NCI-H82 (cell line): Measurements from ENCODE around the gene MTUS2.
"Not testable (repeated sequence)": the region's sequence is repeated elsewhere in the genome, so short reads cannot be mapped to it uniquely, and the experiment has no call there.

Experiments used
- DNase-seq: peaks from one replicate; lab custom pipeline; 2025; lab: John Stamatoyannopoulos, UW

MTUS2 gene

GRCh38 chr13:29162638-29163235 lies 342.6 kb downstream of the MTUS2 start:
- peak; percentile 6 for DNase-seq

GRCh38 chr13:29164116-29164515 lies 344.0 kb downstream of the MTUS2 start:
- DNase-seq, result no peak

GRCh38 chr13:29165216-29165615 lies 345.1 kb downstream of the MTUS2 start:
- DNase-seq, result no peak

- no peak for DNase-seq
Observed at GRCh38 chr13:29165840-29166239, 345.7 kb downstream of the MTUS2 start.

- no peak for DNase-seq
Observed at GRCh38 chr13:29170436-29171082, 350.4 kb downstream of the MTUS2 start.

GRCh38 chr13:29171244-29171643 lies 351.1 kb downstream of the MTUS2 start:
- DNase-seq, result no peak

GRCh38 chr13:29174093-29174492 lies 354.0 kb downstream of the MTUS2 start:
- DNase-seq, result no peak

- DNase-seq, result no peak
Observed at GRCh38 chr13:29175250-29175873, 355.2 kb downstream of the MTUS2 start.

- no peak for DNase-seq
Observed at GRCh38 chr13:29180055-29180454, 359.9 kb downstream of the MTUS2 start.

DNA sequence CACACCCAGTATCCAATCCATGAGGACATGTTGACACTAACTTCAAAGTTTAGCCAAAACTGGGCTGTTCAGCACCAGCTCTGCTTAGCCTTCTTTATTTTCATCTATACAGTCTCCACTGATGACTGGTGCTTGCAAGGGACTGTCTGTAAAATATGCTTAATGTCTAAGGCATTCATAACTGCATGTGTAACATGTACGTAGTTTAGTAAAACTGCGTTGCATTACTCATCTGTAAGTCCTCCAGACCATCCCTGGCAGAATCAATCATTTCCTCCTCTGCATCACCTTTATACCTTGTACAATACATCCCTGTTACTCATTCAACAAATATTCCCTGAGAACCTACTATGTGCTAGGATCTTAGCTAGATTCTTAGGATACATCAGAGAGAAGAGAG lies 362.1 kb downstream of the MTUS2 start:
- no peak for DNase-seq

- DNase-seq, result no peak
Observed at GRCh38 chr13:29185926-29186325, 365.8 kb downstream of the MTUS2 start.

- no peak for DNase-seq
Observed at GRCh38 chr13:29187584-29187983, 367.4 kb downstream of the MTUS2 start.

- no peak for DNase-seq
Observed at GRCh38 chr13:29190298-29190697, 370.2 kb downstream of the MTUS2 start.

DNA sequence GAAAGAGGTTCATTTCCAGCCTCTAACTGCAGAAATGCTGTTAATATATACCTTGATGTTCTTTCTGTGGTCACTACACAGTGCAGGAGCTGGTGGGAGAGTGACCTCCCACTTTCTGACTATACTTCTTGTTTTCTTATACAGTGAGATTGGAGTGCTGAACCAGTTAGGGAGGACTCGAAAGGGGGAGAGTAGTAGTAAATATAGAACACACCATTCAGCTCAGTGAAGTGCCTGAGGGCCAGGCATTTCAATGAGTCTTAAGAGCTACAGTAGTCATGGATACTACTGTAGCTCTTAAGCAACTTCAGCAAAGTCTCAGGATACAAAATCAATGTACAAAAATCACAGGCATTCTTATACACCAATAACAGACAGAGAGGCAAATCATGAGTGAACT lies 372.9 kb downstream of the MTUS2 start:
- DNase-seq, result no peak

DNA sequence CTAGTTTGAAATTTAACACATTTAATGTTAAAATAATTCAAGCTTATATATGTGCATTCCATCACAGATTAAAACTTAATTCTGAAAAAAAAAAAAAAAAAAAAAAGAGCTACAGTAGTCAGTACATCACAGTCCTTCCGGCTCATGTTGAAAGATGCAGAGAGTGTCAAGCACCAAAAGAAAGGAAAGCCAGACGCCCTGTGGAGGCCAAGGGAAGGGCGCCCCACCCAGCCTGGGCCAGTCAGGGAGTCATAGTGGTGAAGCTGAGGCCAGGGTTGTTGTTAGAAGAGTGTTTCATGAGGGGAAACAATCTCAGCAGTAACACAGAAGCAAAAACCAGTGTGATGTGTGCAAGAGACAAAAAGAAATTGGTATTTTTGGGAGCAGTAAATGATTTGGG lies 375.3 kb downstream of the MTUS2 start:
- DNase-seq, result no peak

DNA sequence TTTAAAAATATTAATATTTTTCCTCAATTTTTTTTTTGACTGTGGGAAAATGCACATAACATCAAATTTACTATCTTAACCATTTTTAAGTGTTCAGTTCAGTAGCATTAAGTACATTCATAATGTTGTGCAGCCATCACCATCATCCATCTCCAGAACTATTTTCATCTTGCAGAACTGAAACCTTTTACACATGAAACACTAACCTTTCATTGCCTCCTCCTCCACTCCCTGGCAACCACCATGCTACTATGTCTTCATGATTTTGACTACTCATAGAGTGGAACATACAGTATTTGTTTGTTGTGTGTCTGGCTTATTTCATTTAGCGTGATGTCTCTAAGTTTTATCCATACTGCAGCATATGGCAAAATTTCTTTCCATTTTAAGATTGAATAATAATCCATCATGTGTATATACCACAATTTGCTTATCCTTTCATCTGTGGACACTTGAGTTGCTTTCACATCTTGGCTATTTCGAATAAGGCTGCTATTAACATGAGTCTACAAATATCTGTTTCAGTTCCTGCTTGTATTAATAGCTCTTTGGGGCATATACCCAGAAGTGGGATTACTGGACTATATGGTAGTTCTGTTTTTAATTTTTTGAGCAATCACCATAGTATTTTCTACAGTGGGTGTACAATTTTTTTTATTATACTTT lies 376.4 kb downstream of the MTUS2 start:
- no peak for DNase-seq

DNA sequence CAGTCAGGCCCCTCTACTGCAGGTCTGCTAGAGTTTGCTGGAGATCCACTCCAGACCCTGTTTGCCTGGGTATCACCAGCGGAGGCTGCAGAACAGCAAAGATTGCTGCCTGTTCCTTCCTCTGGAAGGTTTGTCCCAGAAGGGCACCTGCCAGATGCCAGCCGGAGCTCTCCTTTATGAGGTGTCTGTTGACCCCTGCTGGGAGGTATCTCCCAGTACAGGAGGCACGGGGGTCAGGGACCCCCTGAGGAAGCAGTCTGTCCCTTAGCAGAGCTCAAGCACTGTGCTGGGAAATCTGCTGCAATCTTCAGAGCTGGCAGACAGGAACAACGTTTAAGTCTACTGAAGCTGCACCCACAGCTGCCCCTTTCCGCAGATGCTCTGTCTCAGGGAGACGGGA lies 382.6 kb downstream of the MTUS2 start:
- not testable (repeated sequence) for DNase-seq

- no peak for DNase-seq
Observed at GRCh38 chr13:29204651-29205050, 384.5 kb downstream of the MTUS2 start.

DNA sequence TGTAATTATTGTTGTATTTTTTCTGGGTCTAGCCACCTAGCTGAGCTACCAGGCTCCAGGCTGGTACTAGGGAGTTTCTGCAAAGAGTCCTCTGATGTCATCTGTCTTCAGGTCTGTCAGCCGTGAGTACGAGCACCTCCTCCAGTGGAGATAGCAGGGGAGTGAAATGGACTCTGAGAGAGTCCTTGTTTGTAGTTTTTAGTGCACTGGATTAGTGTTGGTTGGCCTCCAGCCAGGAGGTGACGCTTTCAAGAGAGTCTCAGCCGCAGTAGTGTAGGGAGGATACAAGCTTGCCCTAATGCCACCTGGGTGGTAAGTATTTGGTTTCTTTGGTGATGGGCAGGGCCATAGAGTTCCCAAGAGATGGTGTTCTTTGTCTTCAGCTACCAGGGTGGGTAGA lies 390.5 kb downstream of the MTUS2 start:
- DNase-seq, result peak; percentile 14

GRCh38 chr13:29211162-29211561 lies 391.0 kb downstream of the MTUS2 start:
- DNase-seq, result not testable (repeated sequence)

- no peak for DNase-seq
Observed at GRCh38 chr13:29222458-29222857, 402.3 kb downstream of the MTUS2 start.

GRCh38 chr13:29224206-29224605 lies 404.1 kb downstream of the MTUS2 start:
- DNase-seq, result no peak

- no peak for DNase-seq
Observed at GRCh38 chr13:29227576-29227975, 407.4 kb downstream of the MTUS2 start.
